ENCODE data around the gene OBSCN. TPM values are rescaled to one million over a fixed set of nuclear protein-coding genes. Genes with fewer than 3 reads are reported as not detected.

The OBSCN gene
- total RNA-seq, 1 experiment from 2014 or later = 33.3 TPM

DNA sequence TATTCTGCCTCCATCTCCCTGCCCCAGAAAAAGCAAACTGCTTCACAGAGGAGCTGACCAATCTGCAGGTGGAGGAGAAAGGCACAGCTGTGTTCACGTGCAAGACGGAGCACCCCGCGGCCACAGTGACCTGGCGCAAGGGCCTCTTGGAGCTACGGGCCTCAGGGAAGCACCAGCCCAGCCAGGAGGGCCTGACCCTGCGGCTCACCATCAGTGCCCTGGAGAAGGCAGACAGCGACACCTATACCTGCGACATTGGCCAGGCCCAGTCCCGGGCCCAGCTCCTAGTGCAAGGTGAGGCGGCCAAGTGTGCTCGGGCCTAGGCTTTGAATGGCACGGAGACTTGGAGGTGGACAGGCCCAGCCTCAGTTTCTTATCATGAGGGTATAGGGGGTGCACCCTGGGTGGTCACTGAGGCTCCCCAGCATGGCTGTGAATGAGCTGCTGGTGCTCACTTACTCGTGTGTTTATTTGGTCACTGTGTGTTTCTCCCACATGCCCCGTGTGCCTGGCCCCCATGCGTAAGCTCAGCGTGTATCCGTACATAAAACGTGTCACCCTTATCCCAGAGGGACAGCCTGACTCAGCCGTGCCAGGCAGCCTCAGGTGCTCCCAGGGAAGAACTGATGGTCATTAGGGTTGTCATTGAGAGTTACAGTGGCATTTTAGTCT lies 75.8 kb downstream of the OBSCN start:
- no peak for TF ChIP-seq CTCF (conservative IDR thresholded peaks at IDR 0.05)

More for the DNA sequence above, 75.8 kb downstream of the OBSCN start:
- Histone ChIP-seq H3K56ac (ENCODE audit: insufficient read length, low read depth, low read length) (no peak overlapping the region), H2AFZ (ENCODE audit: low read length) (no peak overlapping the region), H3T11ph (ENCODE audit: low read length) (no peak overlapping the region), H4K5ac (ENCODE audit: insufficient read length, low read depth, low read length) (no peak overlapping the region), H3K79me1 (ENCODE audit: insufficient read depth, low read depth, low read length, poor library complexity, severe bottlenecking) (no peaks in the 10 kb centered on the region), H2BK120ac (ENCODE audit: low read depth, low read length, poor library complexity, severe bottlenecking) (no peak overlapping the region), H3K23ac (ENCODE audit: insufficient read length, low read depth, low read length) (no peak overlapping the region), H3K14ac (ENCODE audit: insufficient read depth, low read length) (no peak overlapping the region), H3K79me2 (ENCODE audit: insufficient read depth, low read length) (no peaks in the 10 kb centered on the region), H3K27ac (ENCODE audit: insufficient read length, low read depth, low read length) (no peak overlapping the region), H3K4ac (ENCODE audit: low read depth, low read length) (no peak overlapping the region), H3K4me2 (ENCODE audit: insufficient read depth, insufficient read length, low read length) (no peak overlapping the region), H2BK5ac (ENCODE audit: insufficient read length, low read length) (no peak overlapping the region), H2BK15ac (ENCODE audit: low read depth, low read length) (no peak overlapping the region), H3K9ac (ENCODE audit: extremely low read depth, insufficient read length, low read length) (no peak overlapping the region), H3K27me3 (ENCODE audit: insufficient read depth, low read length) (no peaks in the 10 kb centered on the region), H4K20me1 (ENCODE audit: control insufficient read depth, insufficient read depth, insufficient read length) (no peaks in the 10 kb centered on the region), H2BK12ac (ENCODE audit: insufficient read length, low read depth, low read length) (no peak overlapping the region), H3K4me1 (ENCODE audit: insufficient read depth, low read length) (no peaks in the 10 kb centered on the region), H2BK20ac (ENCODE audit: low read depth, low read length, poor library complexity, severe bottlenecking) (no peak overlapping the region), H3K9me3 (ENCODE audit: control insufficient read depth, low read depth, low read length) (no peaks in the 10 kb centered on the region), H3K23me2 (ENCODE audit: insufficient read length, low read depth, low read length, poor library complexity, severe bottlenecking) (no peaks in the 10 kb centered on the region), H4K91ac (ENCODE audit: insufficient read length, low read depth, low read length) (no peak overlapping the region), H4K8ac (replicated peaks; ENCODE audit: insufficient read length, low read depth, low read length) (no peak overlapping the region), H2AK5ac (ENCODE audit: insufficient read length, low read length) (no peak overlapping the region), H3K18ac (ENCODE audit: insufficient read length, low read depth, low read length) (no peak overlapping the region)
- Mint-ChIP-seq H3K4me3 (no peak overlapping the region), H3K36me3 (ENCODE audit: insufficient read depth in 1 of 3, low read depth in 3 of 3) (peaks cover 19 to 52% (median 36%) of the 10 kb centered on the region in 3 experiments; a peak in 6 of 7 replicates), H3K27ac (no peak overlapping the region), H3K4me1 (no peaks in the 10 kb centered on the region), H3K9me3 (no peaks in the 10 kb centered on the region), H3K27me3 (ENCODE audit: low read depth) (no peaks in the 10 kb centered on the region)
- DNase-seq = no peak
- no CpG with 5 or more reads among the region's 20 CpGs for WGBS (ENCODE audit: extremely low coverage, insufficient read length, low lambda C conversion rate)

Measured in H9 (cell line).